GM15510 (cell line): ENCODE measurements around the gene MXI1.

ENCODE experiments used
- POLR2A ChIP-seq: IDR thresholded peaks from 3 replicates; pipeline ENCODE4 v1.6.1; 2011; ENCODE audit warnings: borderline replicate concordance; ENCODE audit not compliant: insufficient read length; ENCODE audit errors: extremely low read depth

Gene MXI1

GRCh38 chr10:110269374-110270318 lies 62.2 kb downstream of the MXI1 start:
- no peak for TF ChIP-seq POLR2A

- no peak for TF ChIP-seq POLR2A
Observed at GRCh38 chr10:110273474-110273873, 66.1 kb downstream of the MXI1 start.

GRCh38 chr10:110274072-110274627 lies 66.7 kb downstream of the MXI1 start:
- no peak for TF ChIP-seq POLR2A

GRCh38 chr10:110274647-110275046 lies 67.2 kb downstream of the MXI1 start:
- TF ChIP-seq POLR2A, result no peak

DNA sequence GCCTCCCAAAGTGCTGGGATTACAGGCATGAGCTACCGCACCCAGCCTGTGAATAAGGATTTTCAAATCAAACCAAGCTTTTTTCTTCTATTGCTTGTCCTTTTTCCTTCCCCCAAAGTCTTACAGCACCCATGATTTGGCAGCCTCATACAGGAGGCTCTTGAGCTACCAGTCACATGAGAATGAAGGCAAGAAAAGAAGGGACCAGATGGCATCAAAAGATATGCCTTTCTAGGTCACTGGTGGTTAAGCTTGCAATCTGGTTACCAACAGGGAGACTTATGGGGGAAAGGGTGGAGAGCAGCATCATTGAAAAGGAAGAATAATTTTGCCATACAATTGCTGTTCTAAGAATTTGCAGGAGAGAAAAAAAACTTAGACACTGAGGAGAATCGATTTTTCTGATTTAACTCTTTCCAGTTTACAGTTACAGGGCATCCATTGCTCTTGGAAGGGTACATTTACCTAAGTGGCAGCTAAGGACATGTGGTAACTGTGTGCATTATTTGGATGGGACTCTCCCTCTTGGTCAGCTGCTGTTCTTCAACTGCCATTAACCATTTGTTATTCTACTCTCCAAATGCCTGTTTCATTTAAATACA lies 67.8 kb downstream of the MXI1 start:
- TF ChIP-seq POLR2A, result no peak

- TF ChIP-seq POLR2A, result no peak
Observed at GRCh38 chr10:110276603-110277002, 69.2 kb downstream of the MXI1 start.

DNA sequence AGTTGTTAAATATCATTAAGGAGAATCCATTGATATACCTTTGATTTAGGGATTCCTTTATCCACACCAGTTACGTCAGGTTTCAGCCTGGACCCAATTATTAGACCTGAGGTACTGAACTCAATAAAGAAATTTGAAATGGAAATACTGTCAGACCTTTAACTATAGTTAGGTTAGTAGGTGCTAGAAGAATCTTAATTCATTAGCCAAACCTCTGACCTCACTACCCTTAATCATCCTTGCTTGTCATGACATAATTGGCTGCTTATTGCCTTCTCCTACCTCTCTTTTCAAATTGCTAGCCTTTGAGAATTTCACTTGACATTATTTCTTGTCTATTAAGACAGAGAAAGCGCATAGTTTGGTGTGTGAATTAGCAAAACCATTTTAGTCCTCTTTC lies 70.2 kb downstream of the MXI1 start:
- no peak for TF ChIP-seq POLR2A

DNA sequence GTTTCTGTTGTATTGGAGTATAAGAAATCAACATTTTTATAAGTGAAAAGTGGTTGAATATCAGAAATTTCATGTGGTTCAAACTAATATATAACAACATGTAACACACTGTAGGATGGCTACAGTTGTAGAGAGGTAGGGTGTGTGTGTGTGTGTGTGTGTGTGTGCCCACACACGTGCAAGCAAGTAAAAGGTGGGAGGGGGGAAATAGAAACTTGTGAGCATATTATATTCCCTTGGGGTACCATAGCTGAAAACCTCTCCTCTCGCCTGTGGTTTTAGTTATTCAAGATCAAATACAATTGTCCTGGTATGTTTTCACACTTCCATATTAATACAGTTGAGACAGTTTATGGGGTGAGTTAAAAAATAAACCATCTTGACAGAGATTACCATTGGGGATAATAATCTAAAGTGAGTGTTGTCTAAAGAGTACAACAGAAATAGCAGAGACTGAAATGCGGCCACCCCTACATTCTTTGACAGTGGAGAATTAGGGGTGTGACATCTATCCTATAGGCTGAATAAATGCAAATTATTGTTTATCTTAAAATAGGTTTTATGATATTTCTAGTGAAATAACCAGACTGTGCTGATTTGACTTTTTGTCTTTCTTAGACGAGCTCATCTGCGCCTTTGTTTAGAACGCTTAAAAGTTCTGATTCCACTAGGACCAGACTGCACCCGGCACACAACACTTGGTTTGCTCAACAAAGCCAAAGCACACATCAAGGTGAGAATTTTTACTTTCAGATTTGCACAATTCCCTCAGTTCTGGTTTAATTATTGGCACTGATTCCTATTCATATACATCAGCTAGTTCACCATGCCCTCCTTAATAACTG lies 71.4 kb downstream of the MXI1 start:
- TF ChIP-seq POLR2A, result no peak

GRCh38 chr10:110279407-110279986 lies 72.1 kb downstream of the MXI1 start:
- TF ChIP-seq POLR2A, result no peak

DNA sequence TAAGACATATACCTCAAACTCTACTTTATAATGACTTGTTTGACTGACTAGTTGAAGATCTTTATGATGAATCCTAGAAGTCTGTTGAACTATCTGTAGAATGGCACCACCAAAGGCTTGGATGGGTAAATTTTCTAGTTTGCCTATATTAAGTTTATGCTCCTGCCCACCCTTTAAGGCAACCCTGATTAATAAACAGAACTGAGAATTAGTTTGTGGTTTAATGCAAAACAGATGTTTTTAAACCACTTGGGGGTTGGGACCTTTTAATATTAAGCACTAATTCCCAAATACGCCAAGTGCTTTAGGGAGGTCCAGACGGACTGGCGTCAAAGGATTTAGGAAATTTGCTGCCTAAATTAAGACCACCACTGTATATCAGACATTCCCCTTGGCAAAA lies 76.9 kb downstream of the MXI1 start:
- TF ChIP-seq POLR2A, result no peak

- TF ChIP-seq POLR2A, result no peak
Observed at GRCh38 chr10:110285501-110285900, 78.1 kb downstream of the MXI1 start.

GRCh38 chr10:110286841-110287240 lies 79.4 kb downstream of the MXI1 start:
- no peak for TF ChIP-seq POLR2A

GRCh38 chr10:110296966-110297365 lies 89.6 kb downstream of the MXI1 start:
- TF ChIP-seq POLR2A, result no peak

- no peak for TF ChIP-seq POLR2A
Observed at GRCh38 chr10:110300486-110300986, 93.1 kb downstream of the MXI1 start.
